HG02870 (cell line): ENCODE data around the gene PTPRN2.
"Not testable (repeated sequence)": the region's sequence is repeated elsewhere in the genome, so short reads cannot be mapped to it uniquely, and the experiment has no call there.

Experiments used
- ATAC-seq: cut with Tn5 transposase; IDR thresholded peaks from one replicate; pipeline ENCODE4 v1.9.1; 2021; ENCODE audit warnings: mild to moderate bottlenecking, moderate library complexity; ENCODE audit not compliant: unreplicated experiment

Gene PTPRN2

DNA sequence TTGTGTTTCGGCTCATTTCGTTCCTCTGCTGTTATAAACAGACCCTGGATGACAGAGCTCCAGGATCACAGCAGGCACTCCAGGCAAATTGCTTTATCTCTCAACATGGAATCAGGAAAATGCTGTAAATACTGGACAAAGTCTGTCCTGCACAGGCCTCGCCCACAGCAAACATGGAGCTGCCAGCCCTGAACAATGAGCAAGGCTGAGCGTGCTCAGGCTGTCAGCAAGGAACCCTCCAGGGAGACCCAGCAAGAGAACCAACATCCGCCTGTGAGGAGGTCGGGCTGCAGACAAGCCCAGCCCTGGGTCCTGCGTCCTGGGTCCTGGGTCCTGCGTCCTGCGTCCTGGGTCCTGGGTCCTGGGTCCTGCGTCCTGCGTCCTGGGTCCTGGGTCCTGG is 180.8 kb downstream of the PTPRN2 start:
- no peak for ATAC-seq

DNA sequence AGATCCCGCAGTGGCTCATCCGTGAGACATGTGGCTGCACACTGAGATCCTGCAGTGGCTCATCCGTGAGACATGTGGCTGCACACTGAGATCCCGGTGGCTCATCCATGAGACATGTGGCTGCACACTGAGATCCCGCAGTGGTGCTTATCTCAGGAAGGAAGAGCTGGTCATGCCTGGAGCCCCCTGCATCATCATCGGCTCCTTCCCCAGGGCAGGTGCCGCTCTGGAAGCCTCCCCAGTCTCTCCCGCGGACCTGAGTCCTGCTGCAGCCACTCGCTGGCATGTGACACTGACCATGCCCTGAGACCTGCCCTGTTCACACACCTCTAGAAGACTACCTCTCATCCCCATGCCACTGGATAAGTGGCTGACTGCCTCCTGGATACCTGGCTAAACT is 181.3 kb downstream of the PTPRN2 start:
- ATAC-seq, result no peak

DNA sequence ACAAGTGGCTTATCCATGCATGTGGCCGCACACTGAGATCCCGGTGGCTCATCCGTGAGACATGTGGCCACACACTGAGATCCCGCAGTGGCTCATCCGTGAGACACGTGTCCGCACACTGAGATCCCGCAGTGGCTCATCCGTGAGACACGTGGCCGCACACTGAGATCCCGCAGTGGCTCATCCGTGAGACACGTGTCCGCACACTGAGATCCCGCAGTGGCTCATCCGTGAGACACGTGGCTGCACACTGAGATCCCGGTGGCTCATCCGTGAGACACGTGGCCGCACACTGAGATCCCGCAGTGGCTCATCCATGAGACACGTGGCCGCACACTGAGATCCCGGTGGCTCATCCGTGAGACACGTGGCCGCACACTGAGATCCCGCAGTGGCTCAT is 181.9 kb downstream of the PTPRN2 start:
- not testable (repeated sequence) for ATAC-seq

- ATAC-seq, result no peak
Observed at GRCh38 chr7:158405324-158405723, 182.3 kb downstream of the PTPRN2 start.

DNA sequence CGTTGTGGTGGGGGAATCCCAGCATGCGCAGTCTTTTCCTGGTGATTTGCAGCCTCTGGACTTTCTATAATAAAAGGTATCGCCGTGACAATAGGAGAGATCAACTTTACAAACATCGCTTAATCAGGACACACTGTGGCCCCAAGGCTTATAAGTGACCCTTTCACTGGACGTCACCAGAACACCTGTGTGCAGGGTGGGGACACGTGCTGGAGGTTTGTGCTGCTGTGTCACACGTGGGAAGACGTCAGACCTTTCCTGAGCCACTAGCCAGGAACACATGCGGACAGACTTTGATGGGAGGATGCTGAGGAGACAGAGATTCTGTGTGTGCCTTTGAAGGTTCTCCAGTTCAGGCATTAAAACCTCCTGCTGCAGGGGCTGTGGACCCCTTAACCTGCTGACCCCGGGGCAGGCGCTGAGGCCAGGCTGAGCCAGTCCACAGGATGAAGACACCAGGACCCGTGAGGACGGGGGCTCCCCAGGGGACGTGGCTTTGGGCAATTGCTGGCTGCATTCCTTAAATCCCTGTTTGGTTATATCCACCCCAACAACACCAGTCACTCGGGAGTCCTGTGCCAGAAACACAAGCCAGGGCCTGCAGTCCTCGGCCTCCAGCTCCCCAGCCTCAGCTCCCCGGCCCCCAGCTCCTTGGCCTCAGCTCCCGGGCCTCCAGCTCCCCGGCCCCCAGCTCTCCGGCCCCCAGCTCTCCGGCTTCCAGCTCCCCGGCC is 183.4 kb downstream of the PTPRN2 start:
- no peak for ATAC-seq

DNA sequence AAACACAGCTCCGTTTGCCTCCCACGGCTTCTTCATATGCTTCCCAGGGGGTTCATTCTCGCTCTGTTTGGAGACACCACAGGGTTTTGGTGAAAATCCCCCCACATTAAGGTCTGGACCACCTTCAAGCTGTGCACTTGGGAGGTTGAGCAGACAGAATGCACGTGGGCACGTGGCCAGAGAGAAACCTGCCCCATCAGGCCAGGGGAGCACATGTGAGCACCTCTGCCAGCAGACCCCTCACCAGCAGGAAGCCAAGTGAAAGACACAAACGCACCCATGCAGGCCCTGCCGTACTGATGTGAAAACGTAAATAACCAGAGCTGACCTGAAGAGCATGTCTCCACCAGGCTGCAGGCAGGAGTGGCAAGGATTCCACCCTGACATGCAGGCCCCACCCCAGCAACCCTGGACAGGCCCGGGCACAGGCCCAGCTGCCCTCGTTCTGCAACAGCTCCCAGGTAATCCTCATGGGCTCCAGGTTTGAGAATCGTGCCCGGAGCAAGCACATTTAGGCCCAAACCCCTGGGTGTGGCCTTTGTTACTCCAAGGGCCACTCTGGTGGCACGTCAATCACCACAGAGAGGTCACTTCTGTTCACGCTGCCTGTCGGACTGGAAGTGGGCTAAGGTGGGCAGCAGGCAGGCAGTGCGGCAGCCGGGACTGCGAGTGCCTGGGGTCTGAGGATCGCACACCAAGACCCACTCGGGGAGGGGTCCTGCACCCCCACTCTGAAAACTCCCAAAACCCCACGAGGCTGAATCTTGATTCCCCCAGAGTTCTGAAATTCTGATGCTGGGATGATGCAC is 184.4 kb downstream of the PTPRN2 start:
- ATAC-seq, result no peak

DNA sequence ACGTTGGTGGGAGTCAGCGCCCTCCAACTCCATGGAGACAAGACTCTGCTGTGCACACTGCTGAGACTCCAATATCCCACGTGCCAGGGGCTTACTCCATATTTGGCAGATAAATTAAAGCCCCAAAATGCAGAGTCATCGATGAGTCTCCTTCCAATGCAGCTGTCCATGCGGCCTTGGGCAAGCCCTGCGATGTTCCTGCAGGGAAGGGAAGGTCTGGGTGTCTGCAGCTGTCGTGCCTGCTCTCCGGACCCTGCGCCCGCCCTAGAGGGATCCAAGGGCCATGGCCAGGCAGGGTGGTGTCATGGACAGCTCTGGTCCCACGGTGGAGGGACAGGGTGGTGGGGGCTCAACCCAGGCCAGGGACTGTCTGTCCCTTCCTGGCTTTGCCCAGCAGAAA is 185.2 kb downstream of the PTPRN2 start:
- ATAC-seq, result no peak

DNA sequence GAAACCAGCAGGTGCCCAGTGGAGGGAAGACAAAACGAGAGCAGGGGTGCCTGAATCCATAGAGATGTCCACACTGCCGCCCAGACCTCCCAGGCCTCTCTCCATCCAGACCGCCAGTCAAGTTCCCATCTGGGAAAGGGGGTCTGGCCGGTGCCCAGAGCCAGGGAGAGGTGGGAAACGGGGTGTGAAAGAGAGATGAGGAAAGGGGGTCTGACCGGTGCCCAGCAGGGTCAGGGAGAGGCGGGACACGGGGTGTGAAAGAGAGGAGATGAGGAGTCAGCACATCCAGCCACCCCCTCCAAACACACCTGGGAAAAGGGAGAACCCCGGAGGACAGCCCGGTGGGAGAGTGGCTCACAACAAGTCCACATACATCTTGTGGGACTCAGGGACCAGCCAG is 185.8 kb downstream of the PTPRN2 start:
- no peak for ATAC-seq

DNA sequence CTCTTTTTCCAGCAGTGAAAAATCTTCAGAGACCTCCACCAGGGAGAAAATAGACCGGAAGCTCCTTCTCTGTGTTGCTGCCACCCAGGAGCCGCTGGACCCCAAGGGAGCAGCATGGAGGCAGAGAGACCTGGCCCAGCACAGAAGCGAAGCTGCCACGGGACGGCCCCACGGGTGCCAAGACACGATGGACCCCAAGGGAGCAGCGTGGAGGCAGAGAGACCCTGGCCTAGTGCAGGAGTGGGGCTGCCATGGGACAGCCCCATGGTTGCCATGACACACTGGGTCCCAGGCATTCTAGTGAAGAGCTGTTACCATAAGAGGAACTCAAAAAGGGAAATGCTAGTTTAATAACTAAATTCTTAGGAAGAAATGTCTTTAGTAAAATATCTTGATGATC is 186.3 kb downstream of the PTPRN2 start:
- ATAC-seq, result no peak

GRCh38 chr7:158400601-158401225 is 186.9 kb downstream of the PTPRN2 start:
- ATAC-seq, result no peak

DNA sequence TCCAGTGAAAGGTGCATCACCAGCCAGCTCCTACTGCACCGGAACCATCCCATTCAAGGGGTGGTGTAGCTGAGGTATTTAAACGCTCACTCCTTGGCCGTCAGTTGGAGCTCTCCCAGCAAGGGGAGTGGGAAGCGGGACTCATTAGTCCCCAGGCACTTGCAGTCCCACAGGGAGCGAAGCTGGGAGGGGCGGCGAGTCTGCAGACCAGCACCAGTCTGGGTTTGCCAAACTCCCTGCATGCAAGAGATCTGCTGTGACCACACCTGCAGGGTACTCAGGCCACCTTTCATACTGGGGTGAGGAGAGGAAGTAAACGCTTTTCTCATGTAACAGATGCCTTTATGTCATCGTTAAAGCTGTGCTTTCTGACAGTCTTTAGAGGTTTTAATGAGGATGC is 187.9 kb downstream of the PTPRN2 start:
- no peak for ATAC-seq

DNA sequence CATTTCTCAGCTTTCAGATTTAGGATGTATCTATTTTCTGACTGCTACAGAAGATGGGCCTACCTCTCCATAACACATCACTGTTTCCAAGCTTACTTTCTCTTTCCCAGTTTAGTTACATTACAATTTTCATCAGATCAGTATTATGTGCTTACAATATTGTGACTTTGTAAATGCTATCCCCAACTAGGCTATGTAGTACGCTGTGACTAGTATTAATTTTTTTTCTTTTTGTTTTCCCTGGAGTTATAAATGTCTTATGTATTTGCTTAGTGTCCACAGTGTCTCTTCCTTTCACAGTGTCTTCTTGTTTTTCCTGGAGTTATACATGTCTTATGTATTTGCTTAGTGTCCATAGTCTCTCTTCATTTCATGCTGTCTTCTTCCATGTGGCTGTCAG is 188.9 kb downstream of the PTPRN2 start:
- no peak for ATAC-seq

DNA sequence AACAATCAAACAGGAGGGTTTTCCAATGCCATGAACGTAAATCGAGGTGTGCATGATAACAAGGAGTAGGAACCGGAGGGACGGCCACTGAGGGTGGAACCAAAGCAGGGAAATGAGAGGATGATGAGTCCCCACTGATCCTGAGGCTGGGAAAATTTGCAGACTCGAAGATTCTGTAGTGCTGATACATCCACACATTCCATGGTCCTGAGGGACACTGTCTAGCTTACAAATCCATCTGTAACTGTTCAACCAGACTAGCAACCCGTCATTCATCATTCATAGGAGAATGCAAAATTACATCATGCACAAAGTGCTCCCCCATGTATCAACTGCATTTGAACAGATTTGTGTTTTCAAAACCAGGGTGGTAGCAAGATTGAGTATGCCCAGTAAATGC is 189.7 kb downstream of the PTPRN2 start:
- ATAC-seq, result no peak

DNA sequence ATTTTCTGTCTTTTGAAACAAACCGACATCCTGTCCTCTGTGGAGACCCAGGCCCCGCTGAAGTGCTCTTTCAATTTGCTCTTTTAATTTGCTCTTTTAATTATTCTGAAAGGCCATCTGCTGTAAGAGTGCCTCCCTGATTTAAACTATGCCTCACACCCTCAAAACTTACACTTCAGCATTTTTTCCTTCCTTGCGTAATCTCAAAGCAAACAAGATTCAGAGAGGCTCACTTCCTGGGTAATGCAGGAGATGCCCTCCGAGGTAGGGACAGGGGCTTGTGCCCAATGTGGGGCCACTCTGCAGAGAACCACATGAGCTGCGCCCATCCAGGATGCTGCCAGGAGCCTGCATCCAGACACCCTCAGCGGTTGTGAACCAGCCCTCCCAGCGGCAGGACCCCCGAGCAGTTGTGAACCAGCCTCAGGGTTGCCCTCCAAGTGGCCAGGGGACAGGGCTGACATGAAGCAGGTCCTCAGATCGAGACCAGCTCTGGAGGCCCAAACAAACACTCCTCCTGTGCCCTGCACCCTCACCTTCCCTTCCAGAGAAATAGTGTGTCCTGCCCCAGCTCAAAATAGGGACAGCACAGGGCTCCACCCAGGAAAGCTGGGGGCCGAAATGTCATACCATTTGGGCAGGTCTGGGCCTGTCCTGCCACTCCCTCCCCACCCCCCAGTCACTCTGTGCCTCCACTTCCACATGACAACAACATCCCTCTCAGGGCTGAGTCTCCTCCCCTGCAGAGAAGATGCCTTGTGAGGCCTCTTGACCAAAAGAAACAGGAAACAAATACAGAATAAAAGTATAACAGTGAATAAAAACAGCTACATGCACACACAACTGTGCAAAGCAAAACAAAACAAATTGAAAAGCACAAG is 190.4 kb downstream of the PTPRN2 start:
- no peak for ATAC-seq

DNA sequence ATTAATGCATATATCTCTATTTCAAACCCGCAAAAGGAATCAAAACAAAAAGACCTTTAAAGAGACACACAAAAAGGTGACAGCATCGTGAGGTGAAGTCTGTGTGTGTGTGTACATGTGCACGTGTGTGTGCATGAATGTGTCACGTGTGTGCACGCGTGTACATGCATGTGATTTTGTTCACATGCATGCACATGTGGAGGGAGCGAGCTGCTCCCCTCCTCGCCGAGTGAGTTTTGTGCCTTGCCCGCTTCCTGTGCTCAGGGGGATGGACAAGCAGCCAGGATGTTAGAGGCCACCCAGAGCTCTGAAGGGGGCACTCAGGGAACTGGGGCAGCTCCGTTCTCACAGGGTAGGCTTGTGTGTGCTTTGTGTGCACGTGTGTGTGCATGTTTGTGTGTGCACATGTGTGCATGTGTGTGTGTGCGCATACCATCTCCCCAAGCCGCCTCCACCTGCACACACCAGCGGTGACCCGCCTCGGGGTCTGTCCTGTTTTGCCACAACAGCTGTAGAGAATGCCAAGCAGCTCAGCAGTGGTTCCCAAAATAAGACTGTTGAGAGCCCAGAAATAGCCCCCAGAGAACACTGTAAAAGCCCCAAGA is 191.2 kb downstream of the PTPRN2 start:
- ATAC-seq, result no peak

- ATAC-seq, result no peak
Observed at GRCh38 chr7:158395780-158396278, 191.8 kb downstream of the PTPRN2 start.

- ATAC-seq, result no peak
Observed at GRCh38 chr7:158395349-158395748, 192.3 kb downstream of the PTPRN2 start.

GRCh38 chr7:158394936-158395335 is 192.7 kb downstream of the PTPRN2 start:
- no peak for ATAC-seq

DNA sequence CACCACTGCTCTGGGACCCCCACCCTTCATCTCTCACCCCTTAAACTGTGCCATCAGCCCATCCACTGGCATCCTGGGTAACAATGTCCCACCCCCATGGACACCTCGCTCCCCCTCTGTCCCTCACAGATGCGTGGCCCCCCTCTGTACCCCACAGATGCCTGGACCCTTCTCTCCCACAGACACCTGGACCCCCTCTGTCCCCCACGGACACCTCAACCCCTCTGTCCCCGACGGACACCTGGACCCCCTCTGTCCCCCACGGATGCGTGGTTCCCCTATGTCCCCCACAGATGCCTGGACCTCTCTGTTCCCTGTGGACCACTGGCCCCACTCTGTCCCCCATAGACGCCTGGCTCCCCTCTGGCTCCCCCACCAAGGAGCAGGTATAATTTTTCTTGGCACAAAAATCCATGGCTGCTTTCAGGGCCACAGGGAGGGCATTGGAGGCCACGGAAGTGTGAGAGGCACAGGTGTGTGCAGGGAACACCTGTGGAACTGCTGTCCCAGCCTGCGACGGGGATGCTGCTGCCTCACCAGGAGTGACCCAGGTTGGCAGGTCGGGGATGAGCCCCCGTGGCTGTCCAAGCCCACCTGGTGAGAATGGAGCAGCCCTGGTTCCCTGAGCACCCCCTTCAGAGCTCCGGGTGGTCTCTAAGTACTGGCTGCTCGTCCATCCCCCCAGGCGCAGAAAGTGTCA is 193.5 kb downstream of the PTPRN2 start:
- no peak for ATAC-seq

- ATAC-seq, result no peak
Observed at GRCh38 chr7:158392251-158392650, 195.4 kb downstream of the PTPRN2 start.
